ENCODE measurements around the gene SLC27A2. TPM values are rescaled to one million over a fixed set of nuclear protein-coding genes. Genes with fewer than 3 reads are reported as not detected.
A peak's percentile ranks its signal among the peaks of the same experiment; 100 is the strongest.
"Not testable (repeated sequence)": the region's sequence is repeated elsewhere in the genome, so short reads cannot be mapped to it uniquely, and the experiment has no call there.

Gene SLC27A2
- total and polyA plus RNA-seq, 4 donors, result 80.2 to 504 (median 216) TPM

DNA sequence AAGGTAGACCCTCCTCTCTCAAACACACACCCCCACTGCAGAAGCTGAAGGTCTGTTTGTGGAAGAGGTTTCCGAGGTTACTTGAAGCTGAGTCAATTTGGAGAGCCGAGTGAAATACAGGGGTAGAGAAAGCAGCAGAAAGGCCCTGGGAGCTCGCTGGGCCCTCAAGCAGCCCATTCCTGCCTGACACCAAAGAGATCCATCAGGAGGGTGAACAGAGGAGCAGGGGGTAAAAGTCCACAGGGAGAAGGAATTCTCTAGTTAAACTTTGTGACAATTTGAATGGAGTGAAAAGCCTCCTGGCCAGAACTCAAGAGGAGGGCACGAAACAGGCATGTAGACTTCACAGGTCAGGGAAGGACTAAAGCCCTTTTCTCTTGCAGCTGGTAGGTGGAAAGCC lies 13.6 kb upstream of the SLC27A2 start:
- peaks cover 19 to 46% (median 38%) of the 10 kb centered on the region in 4 donors for H3K4me1 ChIP-seq (ENCODE audit: control insufficient read depth in 4 of 4, insufficient read depth in 4 of 4, low read length in 3 of 4)
- no peaks in the 10 kb centered on the region for H3K9me3 ChIP-seq (ENCODE audit: control insufficient read depth in 4 of 4, low read length in 3 of 4)
- peak overlapping the region in 1 of 2 donors; percentile 26 for H3K27ac ChIP-seq (ENCODE audit: low read depth in 1 of 2, low read length in 2 of 2)
- TF ChIP-seq ZBTB33 (IDR thresholded peaks at IDR 0.05) (no peak), YY1 (IDR thresholded peaks at IDR 0.05) (no peak), HNF4G (IDR thresholded peaks at IDR 0.05) (no peak), HNF4A (conservative IDR thresholded peaks at IDR 0.05) (peak; percentile 45 to 71), RXRA (IDR thresholded peaks at IDR 0.05) (no peak), SP1 (IDR thresholded peaks at IDR 0.05) (peak; percentile 32)
- TF ChIP-seq, protein P1, sequence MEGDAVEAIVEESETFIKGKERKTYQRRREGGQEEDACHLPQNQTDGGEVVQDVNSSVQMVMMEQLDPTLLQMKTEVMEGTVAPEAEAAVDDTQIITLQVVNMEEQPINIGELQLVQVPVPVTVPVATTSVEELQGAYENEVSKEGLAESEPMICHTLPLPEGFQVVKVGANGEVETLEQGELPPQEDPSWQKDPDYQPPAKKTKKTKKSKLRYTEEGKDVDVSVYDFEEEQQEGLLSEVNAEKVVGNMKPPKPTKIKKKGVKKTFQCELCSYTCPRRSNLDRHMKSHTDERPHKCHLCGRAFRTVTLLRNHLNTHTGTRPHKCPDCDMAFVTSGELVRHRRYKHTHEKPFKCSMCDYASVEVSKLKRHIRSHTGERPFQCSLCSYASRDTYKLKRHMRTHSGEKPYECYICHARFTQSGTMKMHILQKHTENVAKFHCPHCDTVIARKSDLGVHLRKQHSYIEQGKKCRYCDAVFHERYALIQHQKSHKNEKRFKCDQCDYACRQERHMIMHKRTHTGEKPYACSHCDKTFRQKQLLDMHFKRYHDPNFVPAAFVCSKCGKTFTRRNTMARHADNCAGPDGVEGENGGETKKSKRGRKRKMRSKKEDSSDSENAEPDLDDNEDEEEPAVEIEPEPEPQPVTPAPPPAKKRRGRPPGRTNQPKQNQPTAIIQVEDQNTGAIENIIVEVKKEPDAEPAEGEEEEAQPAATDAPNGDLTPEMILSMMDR (IDR thresholded peaks at IDR 0.05; ENCODE audit: low read depth, low read length, missing input control), result no peak
- H3K36me3 ChIP-seq (ENCODE audit: control insufficient read depth in 4 of 4, insufficient read depth in 3 of 4, low read depth in 1 of 4, low read length in 3 of 4), result no peaks in the 10 kb centered on the region
- WGBS, result 50% methylated on average over 4 of the region's 4 CpGs
- H3K27me3 ChIP-seq (ENCODE audit: control insufficient read depth in 4 of 4, insufficient read depth in 4 of 4, low read length in 3 of 4), result no peaks in the 10 kb centered on the region
- no peak overlapping the region for H3K4me3 ChIP-seq (ENCODE audit: low read depth in 1 of 3, low read length in 3 of 3)
- no peak overlapping the region for H3K9ac ChIP-seq (ENCODE audit: low read depth in 1 of 2, low read length in 2 of 2)
- DNase-seq (ENCODE audit: low spot score), result no peak

DNA sequence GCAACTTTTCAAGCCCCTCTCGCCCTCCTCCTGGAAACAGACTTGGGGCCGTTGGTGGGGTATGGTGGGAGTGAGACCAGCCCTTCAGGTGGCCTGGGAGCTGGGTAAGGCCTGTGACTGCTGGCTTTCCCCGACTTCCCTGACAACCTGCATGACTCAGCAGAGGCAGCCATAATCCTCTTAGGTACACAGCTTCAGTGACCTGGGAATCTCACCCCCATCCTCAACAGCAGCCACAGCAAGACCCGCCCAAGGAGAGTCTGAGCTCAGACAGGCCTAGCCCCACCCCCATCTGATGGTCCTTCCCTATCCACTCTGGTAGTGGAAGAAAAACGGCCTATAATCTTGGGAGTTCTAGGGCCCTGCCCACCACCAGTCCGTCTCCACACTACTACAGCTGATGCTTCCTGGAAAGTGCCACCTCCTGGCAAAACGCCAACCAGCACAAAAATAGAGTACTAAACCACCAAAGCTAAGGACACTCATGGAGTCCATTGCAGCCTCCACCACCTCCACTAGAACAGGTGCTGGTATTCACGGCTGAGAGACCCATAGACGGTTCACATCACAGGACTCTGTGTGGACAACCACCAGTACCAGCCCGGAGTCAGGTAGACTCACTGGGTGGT lies 13.1 kb upstream of the SLC27A2 start:
- 83% methylated on average over 10 of the region's 10 CpGs for WGBS
- Histone ChIP-seq H3K36me3 (ENCODE audit: control insufficient read depth in 4 of 4, insufficient read depth in 3 of 4, low read depth in 1 of 4, low read length in 3 of 4) (no peaks in the 10 kb centered on the region), H3K9me3 (ENCODE audit: control insufficient read depth in 4 of 4, low read length in 3 of 4) (no peaks in the 10 kb centered on the region), H3K27ac (ENCODE audit: low read depth in 1 of 2, low read length in 2 of 2) (no peak overlapping the region), H3K4me1 (ENCODE audit: control insufficient read depth in 4 of 4, insufficient read depth in 4 of 4, low read length in 3 of 4) (peaks cover 17 to 41% (median 33%) of the 10 kb centered on the region in 4 donors), H3K27me3 (ENCODE audit: control insufficient read depth in 4 of 4, insufficient read depth in 4 of 4, low read length in 3 of 4) (no peaks in the 10 kb centered on the region), H3K4me3 (ENCODE audit: low read depth in 1 of 3, low read length in 3 of 3) (no peak overlapping the region), H3K9ac (ENCODE audit: low read depth in 1 of 2, low read length in 2 of 2) (no peak overlapping the region)
- no peak for DNase-seq (ENCODE audit: low spot score)
- TF ChIP-seq, protein P1 (IDR thresholded peaks at IDR 0.05; ENCODE audit: low read depth, low read length, missing input control), result no peak
- TF ChIP-seq, protein P2, sequence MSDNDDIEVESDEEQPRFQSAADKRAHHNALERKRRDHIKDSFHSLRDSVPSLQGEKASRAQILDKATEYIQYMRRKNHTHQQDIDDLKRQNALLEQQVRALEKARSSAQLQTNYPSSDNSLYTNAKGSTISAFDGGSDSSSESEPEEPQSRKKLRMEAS (IDR thresholded peaks at IDR 0.05), result no peak
- TF ChIP-seq YY1 (IDR thresholded peaks at IDR 0.05) (no peak), EGR1 (IDR thresholded peaks at IDR 0.05; ENCODE audit: low read depth in 2 of 2) (no peak), HNF4A (conservative IDR thresholded peaks at IDR 0.05) (no peak), TAF1 (conservative IDR thresholded peaks at IDR 0.05) (no peak), FOXA1 (IDR thresholded peaks at IDR 0.05) (no peak), HNF4G (IDR thresholded peaks at IDR 0.05) (no peak), SP1 (IDR thresholded peaks at IDR 0.05) (no peak), ZBTB33 (IDR thresholded peaks at IDR 0.05) (no peak), FOXA2 (IDR thresholded peaks at IDR 0.05) (no peak), RXRA (IDR thresholded peaks at IDR 0.05) (no peak)

DNA sequence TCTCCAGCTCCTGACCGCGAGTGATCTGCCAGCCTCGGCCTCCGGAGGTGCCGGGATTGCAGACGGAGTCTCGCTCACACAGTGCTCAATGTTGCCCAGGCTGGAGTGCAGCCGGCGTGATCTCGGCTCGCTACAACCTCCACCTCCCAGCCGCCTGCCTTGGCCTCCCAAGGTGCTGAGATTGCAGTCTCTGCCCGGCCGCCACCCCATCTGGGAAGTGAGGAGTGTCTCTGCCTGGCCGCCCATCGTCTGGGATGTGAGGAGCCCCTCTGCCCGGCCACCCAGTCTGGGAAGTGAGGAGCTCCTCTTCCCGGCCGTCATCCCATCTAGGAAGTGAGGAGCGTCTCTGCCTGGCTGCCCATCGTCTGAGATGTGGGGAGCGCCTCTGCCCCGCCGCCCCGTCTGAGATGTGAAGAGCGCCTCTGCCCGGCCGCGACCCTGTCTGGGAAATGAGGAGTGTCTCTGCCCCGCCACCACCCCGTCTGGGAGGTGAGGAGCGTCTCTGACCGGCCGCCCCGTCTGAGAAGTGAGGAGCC lies 9.6 kb upstream of the SLC27A2 start:
- WGBS, result 95% methylated on average over 35 of the region's 35 CpGs
- H3K4me1 ChIP-seq (ENCODE audit: control insufficient read depth in 4 of 4, insufficient read depth in 4 of 4, low read length in 3 of 4), result peaks cover 5 to 12% (median 10%) of the 10 kb centered on the region in 4 donors
- not testable (repeated sequence) for H3K4me3 ChIP-seq (ENCODE audit: low read depth in 1 of 3, low read length in 3 of 3); H3K27ac ChIP-seq (ENCODE audit: low read depth in 1 of 2, low read length in 2 of 2); H3K9ac ChIP-seq (ENCODE audit: low read depth in 1 of 2, low read length in 2 of 2); H3K9me3 ChIP-seq (ENCODE audit: control insufficient read depth in 4 of 4, low read length in 3 of 4); H3K27me3 ChIP-seq (ENCODE audit: control insufficient read depth in 4 of 4, insufficient read depth in 4 of 4, low read length in 3 of 4); H3K36me3 ChIP-seq (ENCODE audit: control insufficient read depth in 4 of 4, insufficient read depth in 3 of 4, low read depth in 1 of 4, low read length in 3 of 4); DNase-seq (ENCODE audit: low spot score)
